ENCODE measurements around the gene ERO1B. TPM values are rescaled to one million over a fixed set of nuclear protein-coding genes. Genes with fewer than 3 reads are reported as not detected.

Gene ERO1B
- total and polyA plus RNA-seq, 2 of the 4 experiments (the other 2 are of a cell fraction), result 0.54 to 0.60 TPM

GRCh38 chr1:236240675-236241074 is 41.1 kb downstream of the ERO1B start:
- H3K27ac ChIP-seq (ENCODE audit: insufficient read depth, low read length), result no peak overlapping the region
- in situ Hi-C loops (cut with MboI; ENCODE audit: low sequenced_read_pairs) (no loop called here), intact Hi-C loops (cut with micrococcal nuclease) (no loop called here), dilution Hi-C loops (cut with HindIII; ENCODE audit: low sequenced_read_pairs, unreplicated experiment) (no loop called here)
- no peaks in the 10 kb centered on the region for H3K36me3 ChIP-seq (ENCODE audit: control insufficient read depth, insufficient read depth, low read length)
- no peak for DNase-seq
- no peak overlapping the region for H3K14ac ChIP-seq (replicated peaks; ENCODE audit: low read depth, low read length)
- H4K91ac ChIP-seq (ENCODE audit: insufficient read depth, low read depth, low read length), result no peak overlapping the region
- no peaks in the 10 kb centered on the region; the same call in 1 of the 2 replicates for H3K4me1 ChIP-seq (ENCODE audit: control insufficient read depth, insufficient read depth, low read length)
- H3K56ac ChIP-seq (ENCODE audit: extremely low read depth, insufficient read depth, low read length), result no peak overlapping the region
- no peaks in the 10 kb centered on the region for H3K79me1 ChIP-seq (ENCODE audit: low read depth in 1 of 2, low read length in 2 of 2)
- TF ChIP-seq MXI1 (IDR thresholded peaks at IDR 0.05; ENCODE audit: borderline replicate concordance, low read depth, low read length), result no peak
- no peak for TF ChIP-seq MAZ (IDR thresholded peaks at IDR 0.05; ENCODE audit: borderline replicate concordance, low read depth, low read length)
- no peak for TF ChIP-seq FOS (IDR thresholded peaks at IDR 0.05; ENCODE audit: low read depth, low read length)
- no peak for TF ChIP-seq POLR2A (IDR thresholded peaks at IDR 0.05; ENCODE audit: low read depth, low read length)
- no peaks in the 10 kb centered on the region for H4K20me1 ChIP-seq (ENCODE audit: insufficient read depth, low read length)
- H2AK5ac ChIP-seq (ENCODE audit: low read depth, low read length), result no peak overlapping the region
- WGBS, 2 experiments (ENCODE audit: extremely low coverage in 2 of 2, insufficient read length in 1 of 2), result no CpG with 5 or more reads among the region's 3 CpGs
- ChIA-PET CTCF (interaction anchor here (1.6 kb wide), 1 partner anchor 9 kb away, joined by 3 read pairs; no protein-coding TSS in a partner anchor), POLR2A (ENCODE audit: unreplicated experiment) (no interaction called here)
- BruUV-seq (replicated peaks), result no TSS peak
- no peak overlapping the region for H3K23ac ChIP-seq (ENCODE audit: low read depth, low read length)
- no peak for ATAC-seq (ENCODE audit: low read depth)
- no peak overlapping the region for H2BK5ac ChIP-seq (ENCODE audit: low read depth, low read length, poor library complexity, severe bottlenecking)
- H3K9ac ChIP-seq (ENCODE audit: low read depth, low read length), result no peak overlapping the region
- no peak overlapping the region for H3K18ac ChIP-seq (ENCODE audit: low read depth, low read length)
- H4K5ac ChIP-seq (ENCODE audit: low read depth, low read length), result no peak overlapping the region
- H3K4me2 ChIP-seq (ENCODE audit: low read depth, low read length), result no peak overlapping the region
- H2BK20ac ChIP-seq (ENCODE audit: low read depth, low read length), result no peak overlapping the region
- no peaks in the 10 kb centered on the region for H3K27me3 ChIP-seq (ENCODE audit: control insufficient read depth, insufficient read depth, low read length)
- H3K4ac ChIP-seq (ENCODE audit: low read depth, low read length), result no peak overlapping the region
- no peak overlapping the region for H2BK120ac ChIP-seq (ENCODE audit: low read depth, low read length)
- no peak overlapping the region for H2BK15ac ChIP-seq (ENCODE audit: low read depth, low read length)
- H2AFZ ChIP-seq (replicated peaks; ENCODE audit: low read length, poor library complexity), result no peak overlapping the region
- 0 out of 2 replicates have a peak, but pooled peaks cover 2% of the 10 kb centered on the region for H3K9me1 ChIP-seq (ENCODE audit: insufficient read depth, low read length)
- H4K8ac ChIP-seq (ENCODE audit: low read depth in 2 of 2, low read length in 2 of 2), result no peak overlapping the region
- H2AK9ac ChIP-seq (replicated peaks; ENCODE audit: low read depth, low read length, poor library complexity), result no peak overlapping the region
- H3K4me3 ChIP-seq (ENCODE audit: insufficient read depth, low read depth, low read length), result no peak overlapping the region
- H3K9me3 ChIP-seq (ENCODE audit: control insufficient read depth, insufficient read depth, low read length), result no peaks in the 10 kb centered on the region
